WI38 (cell line): Measurements from ENCODE around the gene IGF1.

Source experiments
- H3K4me3 ChIP-seq: 2 replicates; pipeline ENCODE4 v1.5.1; 2011; ENCODE audit warnings: low read depth, mild to moderate bottlenecking, control low read depth, low read length
- CTCF ChIP-seq: IDR thresholded peaks from 2 replicates; pipeline ENCODE4 v1.5.1; 2012; ENCODE audit warnings: low read depth, mild to moderate bottlenecking, control low read depth, low read length

The IGF1 gene

GRCh38 chr12:102407776-102408486 is 72.4 kb downstream of the IGF1 start:
- no peak for TF ChIP-seq CTCF

GRCh38 chr12:102406033-102406584 is 74.3 kb downstream of the IGF1 start:
- H3K4me3 ChIP-seq: no peak overlapping the region
- no peak for TF ChIP-seq CTCF

More at GRCh38 chr12:102407776-102408486, 72.4 kb downstream of the IGF1 start:
- H3K4me3 ChIP-seq: no peak overlapping the region

GRCh38 chr12:102401087-102401486 is 79.3 kb downstream of the IGF1 start:
- TF ChIP-seq CTCF: no peak
- H3K4me3 ChIP-seq: no peak overlapping the region

- TF ChIP-seq CTCF: no peak
- H3K4me3 ChIP-seq: no peak overlapping the region
Observed at GRCh38 chr12:102399653-102400052, 80.7 kb downstream of the IGF1 start.

- TF ChIP-seq CTCF: no peak
- H3K4me3 ChIP-seq: no peak overlapping the region
Observed at GRCh38 chr12:102396276-102396675, 84.1 kb downstream of the IGF1 start.

- TF ChIP-seq CTCF: no peak
- H3K4me3 ChIP-seq: no peak overlapping the region
Observed at GRCh38 chr12:102394200-102394599, 86.2 kb downstream of the IGF1 start.

GRCh38 chr12:102390068-102390467 is 90.3 kb downstream of the IGF1 start:
- no peak overlapping the region for H3K4me3 ChIP-seq
- no peak for TF ChIP-seq CTCF
